GOT3 (cell line): ENCODE data around the gene MBNL2.
"Not testable (repeated sequence)": the region's sequence is repeated elsewhere in the genome, so short reads cannot be mapped to it uniquely, and the experiment has no call there.

Source experiments
- DNase-seq: peaks from one replicate; lab custom pipeline; 2025; ENCODE audit warnings: mixed read lengths; lab: John Stamatoyannopoulos, UW

MBNL2 gene

DNA sequence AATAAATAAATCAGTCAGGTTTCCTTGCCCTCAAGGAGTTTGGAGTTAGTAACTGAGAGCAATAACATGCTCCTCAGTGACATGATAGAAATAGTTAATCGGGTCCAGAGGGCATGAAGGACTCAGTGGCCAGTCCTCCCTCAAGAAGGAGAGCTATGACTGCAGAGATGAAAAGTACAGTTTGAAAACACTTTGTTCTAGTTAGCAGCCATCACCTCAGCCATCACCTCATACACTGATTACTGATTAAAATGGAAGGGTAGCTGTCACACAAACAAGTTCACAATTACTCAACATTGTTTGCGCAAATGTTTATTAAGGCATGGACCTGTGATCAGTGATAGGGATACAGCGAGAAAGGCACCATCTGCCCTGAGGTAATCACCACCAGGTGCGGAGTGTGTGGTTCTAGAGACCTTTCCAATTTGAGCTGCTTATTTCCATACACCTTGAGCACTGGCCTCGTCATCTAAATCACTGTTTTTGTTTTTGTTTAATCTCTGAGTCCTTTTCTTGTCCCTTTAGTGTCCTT, 126.5 kb downstream of the MBNL2 start:
- DNase-seq: no peak

DNA sequence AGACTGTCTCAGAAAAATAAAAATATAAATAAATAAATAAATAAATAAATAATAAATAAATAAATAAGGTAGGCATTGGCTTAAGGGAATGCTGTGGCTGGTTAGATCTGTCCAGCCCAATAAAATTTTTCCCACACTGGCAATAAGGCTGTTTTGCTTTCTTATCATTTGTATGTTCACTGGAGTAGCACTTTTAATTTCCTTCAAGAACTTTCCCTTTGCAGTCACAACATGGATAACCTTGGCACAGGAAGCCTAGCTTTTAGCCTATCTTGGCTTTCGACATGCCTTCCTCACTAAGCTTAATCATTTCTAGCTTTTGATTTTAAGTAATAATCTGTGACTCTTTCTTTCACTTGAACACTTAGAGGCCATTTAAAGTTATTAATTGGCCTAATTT, 129.9 kb downstream of the MBNL2 start:
- DNase-seq: not testable (repeated sequence)

DNA sequence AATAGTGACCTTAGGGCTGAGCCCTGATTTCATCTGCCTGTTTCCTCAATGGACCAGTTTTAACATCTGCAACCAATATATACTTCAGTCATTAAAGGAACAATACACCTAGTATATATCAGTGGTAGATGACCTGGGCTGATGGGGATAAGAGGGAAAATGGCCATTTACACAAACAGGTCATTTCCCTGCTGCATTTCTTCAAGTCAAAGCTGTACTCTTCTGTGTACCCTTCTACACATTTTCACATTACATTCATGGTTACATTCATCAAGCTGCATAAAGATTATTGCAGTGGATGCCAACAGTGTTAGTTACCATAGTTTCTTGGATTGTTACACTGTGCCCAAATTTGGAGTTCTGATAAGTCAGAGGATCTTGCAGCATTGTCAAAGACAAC, 130.7 kb downstream of the MBNL2 start:
- no peak for DNase-seq

DNA sequence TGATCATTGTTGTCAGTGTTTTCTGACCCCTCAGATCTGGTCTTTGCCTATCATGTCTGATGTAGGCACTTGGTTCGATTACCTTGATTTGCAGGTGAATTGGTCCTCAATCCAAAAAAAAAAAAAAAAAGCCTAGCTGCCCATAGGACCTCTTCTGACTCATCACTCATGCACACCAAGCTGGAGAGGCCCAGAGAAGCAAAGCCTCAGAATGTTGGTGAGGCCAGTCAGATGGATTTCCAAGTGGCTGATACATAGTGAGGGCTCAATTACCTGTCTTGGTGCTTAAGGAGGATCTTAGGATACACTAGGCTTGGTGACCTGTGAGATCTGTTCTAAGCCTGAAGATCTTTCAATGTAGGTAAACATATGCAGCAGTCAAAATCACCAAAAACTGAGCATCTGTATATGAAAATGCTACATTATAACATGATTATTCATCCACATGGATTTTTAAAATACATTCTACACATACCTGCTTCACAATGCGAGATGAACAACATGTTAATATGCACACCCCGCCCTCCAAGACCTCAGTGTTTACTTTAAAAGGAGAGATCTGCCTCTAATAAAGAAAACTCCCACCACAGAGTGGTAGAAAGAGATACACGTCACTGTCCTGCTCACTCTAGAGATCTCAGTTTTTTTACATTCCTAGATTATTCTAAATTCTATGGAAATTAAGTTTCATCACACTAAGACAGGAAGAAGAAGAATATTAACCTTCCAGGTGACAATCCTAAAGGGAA, 132.0 kb downstream of the MBNL2 start:
- no peak for DNase-seq

DNA sequence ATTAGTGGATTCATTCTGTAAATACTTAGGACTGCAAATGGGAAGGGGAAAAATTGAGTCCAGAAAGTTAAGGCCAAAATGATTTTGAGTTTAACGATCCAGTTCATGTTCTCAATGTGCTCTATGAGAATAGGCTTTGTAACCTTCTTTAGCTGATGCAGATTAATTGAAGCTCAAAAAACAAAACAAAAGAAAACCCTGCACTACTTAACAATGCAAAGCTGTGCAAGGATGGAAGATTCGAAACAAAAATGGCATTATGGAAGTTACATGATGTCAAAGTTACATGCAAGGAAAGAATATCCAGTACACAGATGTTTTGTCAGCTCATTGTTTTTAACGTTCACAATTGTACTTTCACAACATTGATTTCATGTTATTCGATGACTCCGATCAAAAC, 132.7 kb downstream of the MBNL2 start:
- no peak for DNase-seq

DNA sequence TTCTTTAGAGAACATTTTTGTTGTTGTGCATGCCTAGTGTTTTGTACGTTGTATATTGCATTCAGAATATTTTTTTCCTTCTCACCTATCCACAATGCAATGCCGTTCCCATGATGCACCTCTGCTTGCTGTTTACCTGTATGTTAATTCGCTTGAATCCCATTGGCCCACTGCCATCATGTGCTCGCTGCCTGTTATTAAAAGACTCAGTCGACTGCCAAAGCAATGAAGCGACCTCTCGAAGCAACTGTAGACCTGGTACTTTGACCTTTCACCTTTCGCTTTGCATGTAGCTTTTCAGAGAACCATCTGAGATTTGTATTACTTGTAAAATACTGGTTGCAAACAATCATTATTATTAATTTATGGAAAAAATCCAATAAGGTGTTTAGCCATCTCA, 134.5 kb downstream of the MBNL2 start:
- DNase-seq: no peak

DNA sequence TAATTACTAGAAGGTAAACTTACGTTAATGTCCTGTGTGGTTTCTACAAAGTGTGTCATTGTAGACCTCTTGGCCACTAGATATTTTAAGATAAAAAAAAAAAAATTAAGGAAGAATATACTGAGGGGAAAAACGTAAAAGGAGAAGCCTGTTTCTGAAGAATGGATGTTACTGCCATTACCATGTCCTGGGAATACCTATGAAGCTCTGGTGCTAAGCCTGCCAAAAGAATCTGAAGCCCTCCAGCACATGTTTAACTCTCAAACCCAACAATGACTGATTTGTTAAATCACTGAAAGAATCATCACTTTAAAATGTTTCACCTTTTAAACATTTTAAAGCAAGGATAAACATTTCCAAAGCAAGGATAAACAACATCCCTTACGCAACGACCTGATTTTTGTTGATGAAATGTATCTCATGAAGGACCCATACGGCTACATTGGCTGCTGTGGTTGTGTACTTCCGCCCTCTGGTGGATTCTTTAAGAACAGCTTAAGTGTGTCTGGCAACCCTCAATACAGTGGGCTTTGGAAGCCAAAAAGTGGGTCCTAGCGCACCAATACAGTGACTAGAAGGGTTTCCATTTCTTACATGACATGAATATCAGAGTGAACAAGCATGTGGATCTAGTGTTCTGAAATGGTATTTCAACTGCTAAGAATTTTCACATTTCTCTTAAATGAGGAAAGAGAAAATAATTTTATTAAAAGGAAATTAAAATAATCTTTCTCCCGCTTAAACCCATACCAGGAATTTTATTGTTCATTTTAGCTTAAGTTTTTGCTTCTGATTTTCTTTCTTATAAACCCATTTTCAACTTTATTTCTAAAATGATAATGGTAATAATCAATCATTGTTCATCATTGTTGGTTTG, 137.3 kb downstream of the MBNL2 start:
- no peak for DNase-seq

DNA sequence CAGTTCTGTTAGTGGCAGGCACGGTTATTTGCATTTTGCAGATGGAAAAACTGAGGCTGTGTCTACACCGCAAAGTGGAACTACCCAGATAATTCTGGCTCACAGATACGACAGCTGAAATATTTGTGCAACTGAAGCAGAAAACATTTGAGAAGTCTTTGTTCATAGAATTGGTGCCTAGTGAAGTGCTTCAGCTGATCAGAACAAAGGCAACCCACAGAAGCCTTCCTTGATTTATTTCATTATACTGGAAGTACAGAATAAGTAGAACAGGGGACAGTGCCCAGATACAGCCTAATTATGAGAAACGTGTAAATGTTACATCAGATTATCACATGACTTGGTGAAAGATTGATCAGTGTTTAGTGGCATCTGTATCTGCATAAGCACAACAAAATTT, 138.5 kb downstream of the MBNL2 start:
- no peak for DNase-seq

DNA sequence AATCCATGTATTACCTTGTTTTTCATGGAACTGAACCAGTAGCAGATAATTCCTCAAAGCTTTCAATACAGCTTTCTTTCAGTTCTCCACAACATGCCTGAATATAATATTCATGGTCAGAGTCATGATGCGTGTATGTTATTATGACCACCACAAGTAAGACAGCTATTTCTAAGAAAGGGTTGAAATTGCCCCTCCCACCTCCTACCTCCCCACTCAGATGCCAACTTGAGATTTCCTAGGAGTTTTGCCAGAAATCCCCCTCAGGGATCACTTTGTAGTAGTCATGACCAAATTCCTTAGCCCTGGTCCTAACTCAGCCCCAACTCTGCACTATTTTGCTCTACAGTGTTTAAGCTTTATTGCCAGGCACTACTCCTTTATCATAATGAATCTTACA, 141.9 kb downstream of the MBNL2 start:
- no peak for DNase-seq

DNA sequence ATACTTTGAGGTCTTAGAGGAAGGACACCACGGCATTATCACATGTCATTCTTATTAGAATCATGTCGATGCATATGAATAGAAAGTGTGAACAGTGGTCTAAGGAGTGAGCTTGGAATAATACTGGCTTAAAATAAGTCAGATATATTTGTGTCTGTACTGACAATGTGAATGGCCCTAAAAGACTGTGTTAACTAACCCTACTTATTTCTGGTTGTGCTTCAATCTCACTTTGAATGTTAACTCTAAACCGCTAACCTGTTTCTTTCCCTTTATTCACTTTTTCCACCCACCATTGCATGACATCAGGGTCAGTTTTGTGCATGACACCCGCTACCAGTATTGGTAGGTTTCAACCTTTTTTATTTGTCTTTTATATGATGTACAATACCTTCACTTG, 142.7 kb downstream of the MBNL2 start:
- DNase-seq: no peak

DNA sequence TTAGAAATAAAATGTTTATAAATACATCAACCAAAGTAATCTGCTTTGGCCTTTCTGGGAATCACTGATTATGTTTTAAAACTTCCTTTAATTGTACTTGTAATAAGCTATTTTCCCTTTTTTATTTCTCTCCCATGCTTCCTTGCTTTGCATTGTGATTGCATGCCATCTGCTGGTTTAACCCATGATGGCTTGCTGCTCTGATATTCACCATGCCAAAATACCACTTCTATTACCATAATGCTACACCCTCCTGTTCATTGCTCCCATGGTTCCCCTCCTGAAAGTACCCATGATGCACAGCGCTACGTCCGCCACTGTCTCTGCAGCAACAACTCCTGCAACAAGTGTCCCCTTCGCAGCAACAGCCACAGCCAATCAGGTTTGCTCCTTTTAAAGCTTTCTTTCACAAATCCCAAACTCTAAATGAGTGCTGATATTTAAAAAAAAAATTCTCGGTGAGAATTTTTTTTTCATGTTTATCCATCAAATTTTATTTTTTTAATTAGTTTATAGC, 144.1 kb downstream of the MBNL2 start:
- no peak for DNase-seq

DNA sequence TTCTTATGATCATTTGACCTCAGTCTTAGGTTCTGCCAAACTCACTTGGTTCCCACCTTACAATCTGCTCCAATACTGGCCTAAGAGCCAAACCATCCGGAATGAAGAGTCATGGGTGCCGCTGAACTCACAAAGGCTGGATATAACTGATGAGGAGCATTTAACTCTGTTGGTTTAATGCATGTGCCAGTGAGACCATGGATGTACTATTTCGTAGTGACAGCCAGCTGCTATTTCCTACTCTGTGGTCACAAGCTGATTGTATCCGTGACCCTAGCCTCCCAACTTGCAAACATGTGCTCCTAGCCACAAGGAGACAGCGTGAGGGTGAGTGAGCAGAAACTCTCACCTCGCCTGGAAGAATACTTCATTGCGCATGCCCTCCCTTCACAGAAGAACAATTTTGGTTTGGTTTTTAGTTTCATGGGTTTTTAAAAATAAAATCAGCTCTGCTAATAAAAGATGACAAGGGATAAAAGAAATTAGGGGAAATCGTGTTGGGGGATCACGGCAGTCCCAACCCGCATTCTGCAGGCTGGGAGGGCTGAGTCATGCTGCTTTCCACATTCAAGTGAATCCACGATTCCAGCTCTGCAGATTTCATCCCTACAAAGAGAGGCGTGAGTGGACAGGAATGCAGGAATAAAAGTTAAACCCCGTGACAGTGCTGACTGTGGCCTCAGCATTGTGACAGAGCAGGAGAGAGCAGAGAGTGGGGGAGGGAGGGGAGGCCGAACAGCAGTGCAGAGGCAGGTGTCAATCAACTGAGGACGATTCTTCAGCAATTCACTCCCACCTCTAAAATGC, 145.1 kb downstream of the MBNL2 start:
- no peak for DNase-seq

DNA sequence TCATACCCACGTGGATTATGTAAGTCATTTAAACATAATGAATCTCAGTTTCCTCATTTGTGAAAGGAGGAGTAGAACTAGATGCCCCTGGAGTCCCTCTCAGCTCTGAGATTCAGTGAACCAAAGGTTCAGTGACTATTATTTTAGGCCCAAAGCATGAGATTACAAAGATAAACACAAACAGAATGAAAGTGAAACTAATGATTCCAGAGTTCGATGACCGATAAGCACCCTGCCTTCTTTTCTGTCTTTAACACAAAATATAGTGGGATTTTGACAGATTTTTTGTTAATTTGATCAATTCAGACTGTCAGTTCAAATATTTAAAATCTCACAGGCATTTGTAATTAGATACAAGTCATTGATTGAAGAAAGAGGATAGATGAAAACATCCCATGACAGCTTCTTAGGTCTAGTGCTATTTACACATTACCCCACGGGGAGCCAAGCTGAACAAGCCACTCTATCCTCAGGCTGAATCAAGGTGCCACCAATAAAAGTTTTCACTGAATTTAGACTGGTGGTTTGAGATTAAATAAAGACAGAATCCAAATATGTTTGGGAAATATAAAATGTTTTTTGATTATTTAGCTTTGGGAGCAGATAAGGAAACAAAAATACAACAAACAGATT, 147.2 kb downstream of the MBNL2 start:
- DNase-seq: no peak

DNA sequence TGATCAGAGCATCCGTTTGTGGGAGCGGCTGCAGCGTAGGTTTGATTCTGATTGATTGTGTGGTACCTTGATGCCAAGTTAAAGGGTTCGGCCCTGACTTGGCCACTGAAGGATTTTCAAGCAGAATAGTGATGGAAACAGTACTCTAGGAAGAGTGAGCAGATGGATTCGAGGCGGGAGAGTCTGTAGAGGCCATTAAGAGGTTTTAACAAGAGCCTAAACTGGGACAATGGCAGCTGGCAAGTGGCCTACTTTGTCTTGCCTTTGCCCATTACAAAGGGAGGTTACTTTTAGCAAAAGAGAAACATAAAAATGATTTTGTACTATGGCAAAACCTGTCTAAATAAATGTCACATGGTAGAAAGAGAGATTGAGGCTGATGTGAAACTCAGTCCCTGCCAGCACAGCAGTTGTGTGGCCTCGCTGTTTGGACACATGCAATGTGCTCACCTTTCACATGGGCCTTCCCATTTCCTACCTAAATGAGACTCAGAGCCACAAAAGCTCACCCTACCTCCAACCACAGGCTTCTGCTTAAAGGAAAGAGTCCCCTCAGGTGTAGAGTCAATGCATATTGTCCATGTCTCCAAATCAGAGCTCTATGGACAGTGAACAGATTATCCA, 149.5 kb downstream of the MBNL2 start:
- DNase-seq: no peak

DNA sequence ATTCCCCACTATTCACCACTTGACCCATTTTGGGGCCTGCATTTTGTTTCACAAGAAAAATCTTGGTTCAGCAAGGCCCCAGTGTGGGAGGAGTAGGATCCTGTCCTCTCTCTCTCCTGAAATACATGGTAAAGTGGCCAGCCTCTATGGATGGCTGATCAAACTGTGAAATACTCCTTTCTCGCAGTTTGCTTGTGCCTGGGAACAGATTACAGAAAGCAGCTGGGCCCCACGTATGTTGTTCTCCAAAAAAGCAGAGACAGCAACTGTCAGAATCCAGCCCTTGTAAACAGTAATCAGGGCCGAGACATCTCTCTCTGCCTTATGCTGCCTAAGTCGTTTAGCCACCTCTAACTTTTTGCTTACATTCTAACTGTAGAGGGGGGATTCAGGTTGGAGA, 150.8 kb downstream of the MBNL2 start:
- no peak for DNase-seq

DNA sequence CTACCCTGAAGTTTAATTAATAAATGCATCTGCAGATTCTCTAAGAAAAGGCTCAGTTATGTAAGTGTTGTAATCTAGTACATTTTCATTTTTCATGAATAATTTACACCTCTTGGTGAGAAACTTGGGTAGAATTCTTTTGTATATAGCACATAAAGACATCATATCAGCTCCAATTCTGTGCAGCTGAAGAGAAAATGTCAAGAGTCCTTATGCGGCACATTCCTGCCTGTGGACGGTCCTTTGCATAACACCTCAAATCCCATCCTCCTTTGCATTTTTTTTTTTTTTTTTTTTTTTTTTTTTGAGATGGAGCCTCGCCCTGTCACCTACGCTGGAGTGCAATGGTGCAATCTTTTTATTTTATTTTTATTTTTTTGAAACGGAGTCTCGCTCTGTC, 151.7 kb downstream of the MBNL2 start:
- no peak for DNase-seq

DNA sequence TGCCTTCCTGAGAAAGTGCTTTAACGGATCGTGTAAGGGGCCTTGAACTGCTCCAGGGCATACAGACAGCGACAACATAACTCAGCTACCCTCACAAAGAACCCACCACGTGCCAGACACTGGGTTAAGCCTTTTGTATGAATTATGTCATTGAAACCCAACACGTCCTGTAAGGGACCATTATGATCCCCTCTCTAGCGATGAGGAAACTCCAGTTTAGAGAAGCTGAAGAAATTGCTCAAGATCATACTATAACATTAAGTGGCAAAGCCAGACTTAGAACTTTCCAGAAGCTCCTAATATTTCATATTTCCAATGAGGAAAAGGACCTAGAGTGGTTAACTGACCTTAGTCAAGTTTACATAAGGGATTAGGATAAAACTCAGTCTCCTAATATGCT, 154.8 kb downstream of the MBNL2 start:
- no peak for DNase-seq

DNA sequence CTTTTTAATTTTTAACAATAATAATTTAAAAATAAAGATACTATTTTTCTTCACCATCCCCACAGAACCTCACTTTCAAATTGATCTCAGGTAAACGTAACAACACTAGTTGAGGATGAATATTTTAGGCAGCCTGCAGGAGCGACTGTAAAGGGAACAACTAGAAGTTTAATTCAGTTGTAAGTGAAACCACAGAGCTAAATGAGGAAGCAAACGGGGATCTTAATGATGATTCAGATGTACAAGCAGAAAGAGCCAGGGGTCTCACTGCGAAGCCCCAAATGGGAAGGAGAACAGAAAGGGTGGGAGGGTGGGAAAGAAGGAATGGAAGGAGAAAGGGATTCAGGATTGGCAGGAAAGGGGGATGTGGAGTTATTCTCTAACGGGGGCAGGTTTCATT, 157.3 kb downstream of the MBNL2 start:
- no peak for DNase-seq

DNA sequence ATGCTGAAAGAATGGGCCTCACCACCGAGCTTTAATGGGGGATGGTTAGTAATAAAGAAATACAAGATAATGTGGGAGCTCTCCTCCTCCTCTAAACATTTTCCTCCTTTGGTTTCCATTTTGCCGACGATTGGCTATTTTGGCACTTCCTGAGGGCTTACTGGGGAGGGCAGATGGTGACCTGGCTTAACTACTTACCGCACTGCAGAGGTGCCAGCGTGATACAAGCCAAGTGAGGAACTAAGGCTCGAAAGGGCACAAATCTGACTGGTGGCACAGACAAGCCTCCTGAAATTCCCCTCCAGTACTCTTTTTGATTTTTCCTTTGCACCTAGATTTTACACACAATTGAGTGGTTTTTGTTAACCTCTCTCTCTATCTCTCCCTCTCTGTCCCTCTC, 158.6 kb downstream of the MBNL2 start:
- no peak for DNase-seq

DNA sequence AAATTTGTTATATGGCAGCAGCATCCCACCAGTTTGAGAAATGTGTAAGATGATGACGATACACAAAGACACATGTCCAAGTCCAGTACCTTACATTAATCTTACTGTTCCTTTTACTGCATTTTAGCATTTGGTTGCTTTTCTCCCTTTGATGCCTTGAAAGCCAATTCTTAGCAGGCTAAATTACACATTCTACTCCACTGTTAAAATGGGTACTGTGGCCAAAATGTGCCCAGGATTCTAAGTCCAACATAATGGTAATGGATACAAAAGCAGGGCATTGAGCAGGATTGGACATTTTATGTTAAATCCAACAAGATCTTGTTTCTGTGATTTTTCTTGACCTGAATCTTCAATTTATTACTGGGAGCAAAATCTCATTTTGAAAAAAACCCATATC, 159.1 kb downstream of the MBNL2 start:
- DNase-seq: no peak

DNA sequence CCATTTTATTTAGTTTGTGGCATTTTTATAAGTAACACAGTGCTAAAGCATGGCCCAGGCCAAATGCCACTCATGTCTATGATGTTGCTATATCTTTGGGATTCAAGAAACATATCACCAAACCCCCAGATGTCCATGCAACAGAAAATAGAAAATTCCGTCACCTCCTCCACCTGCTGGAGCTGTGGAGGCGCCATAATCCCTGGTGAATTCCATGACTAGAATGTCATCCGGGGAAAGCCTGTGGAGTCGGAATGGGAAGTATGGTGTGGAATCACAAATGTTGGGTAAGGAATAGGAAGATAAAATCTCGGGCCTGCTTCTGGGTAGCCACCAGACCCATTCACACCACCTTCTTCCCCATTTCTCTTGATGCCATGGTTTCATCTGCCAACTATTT, 160.1 kb downstream of the MBNL2 start:
- no peak for DNase-seq
